GM10266 (cell line): ENCODE measurements around the gene C2orf66.

Experiments
- DNase-seq: peaks from one replicate; pipeline ENCODE4 v3.0.0; 2012; ENCODE audit errors: extremely low spot score
- CTCF ChIP-seq: IDR thresholded peaks from 2 replicates; pipeline ENCODE4 v1.5.1; 2012; ENCODE audit warnings: mild to moderate bottlenecking, low read depth; ENCODE audit not compliant: control insufficient read depth, insufficient read depth; ENCODE audit errors: missing control alignments

The C2orf66 gene

GRCh38 chr2:196767101-196767500 is 42.1 kb downstream of the C2orf66 start:
- DNase-seq: no peak
- TF ChIP-seq CTCF: no peak

- DNase-seq: no peak
- no peak for TF ChIP-seq CTCF
These were observed 49.8 kb downstream of the C2orf66 start for GRCh38 chr2:196759378-196759706.

- DNase-seq: no peak
- TF ChIP-seq CTCF: no peak
These were observed 50.4 kb downstream of the C2orf66 start for GRCh38 chr2:196758474-196759377.
